CD1c-positive myeloid dendritic cell (primary cell): ENCODE results near the gene DNM3.

Source experiments
- DNase-seq: peaks from one replicate; pipeline ENCODE4 v3.0.0-alpha.2; 2016; ENCODE audit errors: extremely low spot score

Gene DNM3

DNA sequence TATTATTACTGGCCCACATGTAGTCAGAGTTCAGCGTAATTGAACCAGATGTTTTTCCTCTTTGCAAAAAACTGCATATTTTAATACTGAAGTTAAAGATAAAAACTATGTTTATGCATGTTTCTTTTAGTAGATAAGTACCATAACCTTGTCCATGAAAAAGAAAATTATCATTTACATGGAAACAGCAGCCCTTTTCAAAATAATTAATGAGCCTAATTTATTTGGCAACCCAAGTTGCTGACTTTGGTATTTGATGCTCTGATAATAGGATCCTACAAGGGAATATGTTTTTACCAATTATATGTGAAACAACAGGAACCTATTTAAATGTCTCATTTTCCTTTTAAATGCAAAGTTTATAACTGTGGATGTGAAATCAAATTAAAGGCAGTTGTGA lies 297.9 kb downstream of the DNM3 start:
- no peak for DNase-seq

DNA sequence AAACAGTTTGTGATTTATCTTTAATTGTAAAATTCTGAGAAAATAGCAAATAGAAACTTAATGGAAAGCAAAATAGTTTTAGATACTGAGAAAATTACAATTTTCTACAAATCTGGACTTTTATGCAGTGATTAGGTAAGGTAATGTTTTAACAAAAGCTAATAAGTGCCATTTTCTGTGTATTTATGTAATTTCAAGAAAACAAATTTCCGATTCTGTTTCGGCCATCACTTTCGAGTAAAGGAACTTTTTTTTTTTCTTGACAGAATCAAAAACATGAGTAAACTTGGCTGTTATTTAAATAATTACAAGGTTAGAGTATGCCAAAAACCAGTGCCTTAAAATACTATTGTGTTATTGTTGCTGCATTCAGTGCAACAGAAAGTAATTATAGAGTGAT lies 298.8 kb downstream of the DNM3 start:
- DNase-seq = no peak

DNA sequence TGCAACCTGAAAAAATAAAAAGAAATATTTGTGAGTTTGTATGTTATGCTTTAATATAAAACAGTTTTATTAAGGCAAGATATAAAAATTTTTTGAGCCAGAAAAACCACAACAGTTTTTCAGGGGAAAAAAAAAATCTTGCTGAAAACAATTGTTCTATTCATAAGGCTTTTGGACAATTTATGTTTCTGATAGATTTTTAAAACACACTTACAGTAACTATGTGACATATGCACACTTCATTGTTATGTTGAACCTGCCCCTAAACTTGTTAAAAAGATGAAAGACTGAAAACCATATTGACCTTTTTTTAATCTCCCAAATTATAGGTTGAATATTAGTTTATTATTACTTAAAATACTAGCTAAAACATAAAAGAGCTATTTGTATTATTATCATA lies 299.3 kb downstream of the DNM3 start:
- no peak for DNase-seq

DNA sequence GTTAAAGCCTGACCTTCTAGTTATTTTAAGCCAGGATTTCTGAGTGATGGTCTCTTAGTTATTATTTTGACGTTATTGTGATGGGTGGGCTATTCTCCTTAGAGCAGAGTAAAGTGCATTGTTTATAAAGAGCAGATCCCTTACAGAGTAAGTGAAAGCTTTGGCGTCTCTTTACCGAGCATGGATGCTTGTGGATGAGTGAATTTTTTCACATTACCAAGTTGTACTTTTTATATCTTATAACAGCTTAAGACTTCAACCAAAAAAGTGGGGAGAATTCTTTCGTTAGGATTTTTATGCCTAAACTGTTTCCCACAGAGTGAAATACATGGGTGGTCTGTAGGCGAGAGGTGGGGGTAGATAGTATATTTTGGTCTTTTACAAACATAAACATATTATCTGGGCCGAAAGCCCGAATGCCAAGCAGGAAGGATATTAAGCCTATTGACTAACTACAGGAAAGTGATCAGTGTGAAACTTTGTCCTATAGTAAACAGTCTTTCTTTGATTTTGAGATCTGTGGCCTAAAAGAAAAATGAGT lies 300.1 kb downstream of the DNM3 start:
- DNase-seq = no peak

DNA sequence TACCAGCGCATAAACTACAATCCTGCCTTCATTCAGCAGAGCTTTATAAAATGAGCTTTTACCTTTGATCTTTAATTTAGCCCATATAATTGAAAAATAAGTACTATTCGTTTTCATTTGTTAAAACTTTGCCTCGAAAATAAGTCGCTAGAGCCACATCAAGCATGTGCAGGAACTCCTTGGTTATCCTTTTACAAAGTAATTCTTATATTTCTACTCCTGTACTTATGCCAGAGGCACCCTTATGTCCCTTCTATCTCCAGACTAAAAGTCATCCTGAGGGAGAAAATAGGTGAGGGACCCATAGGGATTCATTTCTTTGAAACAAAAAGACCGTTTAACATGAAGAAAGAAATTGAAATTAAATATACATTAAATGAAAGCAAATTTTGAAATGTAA lies 301.0 kb downstream of the DNM3 start:
- DNase-seq = no peak

DNA sequence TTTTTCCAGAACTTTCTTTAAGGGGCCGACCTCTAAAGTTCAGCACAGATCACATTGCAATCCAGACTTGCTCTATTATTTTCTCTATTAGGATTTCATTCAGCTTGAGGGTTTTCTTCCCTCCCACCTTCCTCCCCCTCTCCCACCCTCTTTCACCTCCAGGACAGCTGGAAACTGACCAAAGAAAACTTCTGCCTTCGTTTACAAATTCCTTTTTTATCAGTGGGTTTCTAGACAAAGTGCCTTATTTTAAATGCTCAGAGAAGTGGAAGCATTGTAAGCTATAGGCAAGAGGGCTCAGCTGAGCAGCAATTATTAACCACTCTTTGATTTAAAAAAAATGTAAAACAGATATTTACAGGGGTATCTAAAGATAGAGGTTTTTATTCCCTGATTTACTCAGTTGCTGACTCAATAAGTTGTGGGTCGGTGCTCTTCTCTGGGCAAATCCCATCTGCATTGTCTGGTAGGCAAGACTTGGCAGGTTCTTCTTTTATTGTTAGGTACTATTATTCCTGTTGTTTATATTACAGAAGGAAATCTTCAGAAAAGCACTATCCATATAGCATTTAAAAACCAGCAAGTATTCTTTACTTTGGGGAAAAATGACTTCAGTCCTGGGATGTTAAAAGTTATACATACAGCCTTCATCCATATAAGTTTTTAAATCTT lies 302.2 kb downstream of the DNM3 start:
- DNase-seq = no peak

DNA sequence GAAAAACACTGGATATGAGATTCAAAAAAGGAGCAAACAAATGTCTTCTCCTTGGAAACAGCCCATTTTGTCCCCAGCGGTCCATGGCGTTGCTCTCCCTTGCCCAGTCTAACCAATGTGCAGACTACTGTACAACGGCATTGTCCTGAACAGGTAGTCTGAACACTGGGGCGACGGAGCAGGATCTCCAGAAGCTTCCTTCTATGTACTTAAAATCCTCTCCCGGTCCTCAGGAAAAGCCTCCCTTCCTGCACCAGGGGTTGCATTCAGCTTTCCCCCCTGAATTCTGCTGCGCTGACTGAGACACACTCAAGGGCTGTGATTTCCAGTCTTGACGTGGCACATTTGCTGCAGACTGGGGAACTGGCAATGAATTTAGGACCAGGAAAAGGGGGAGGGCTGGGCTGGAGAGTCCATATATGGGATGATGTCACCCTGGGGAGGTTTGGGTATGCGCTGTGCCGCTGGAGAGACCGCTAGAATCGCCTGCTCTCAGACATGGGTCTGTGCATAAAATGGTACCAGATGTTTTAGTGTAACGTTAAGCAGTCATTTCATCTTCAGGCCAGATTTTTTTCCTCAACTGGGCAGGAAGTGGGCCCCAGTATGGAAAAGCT lies 303.3 kb downstream of the DNM3 start:
- DNase-seq = no peak

DNA sequence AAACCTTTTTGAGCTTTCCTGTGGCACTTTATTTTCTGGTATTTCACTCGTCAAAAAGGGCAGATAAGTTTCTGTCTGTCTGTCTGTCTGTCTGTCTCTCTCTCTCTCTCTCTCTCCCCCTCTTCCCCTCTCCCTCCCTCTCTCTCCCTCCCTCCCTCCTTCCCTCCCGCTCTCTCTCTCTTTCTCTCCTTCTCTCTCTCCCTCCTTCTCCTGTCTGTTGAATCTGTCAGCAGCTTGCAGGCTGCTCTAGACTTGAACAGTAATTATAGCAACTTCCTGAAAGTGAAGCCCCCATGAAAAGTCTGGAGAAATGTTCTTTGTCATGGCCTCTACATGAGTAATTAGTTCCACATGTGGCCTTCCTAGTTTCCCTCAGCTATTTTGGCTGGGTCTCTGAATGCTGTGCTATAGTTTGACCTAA lies 303.9 kb downstream of the DNM3 start:
- no peak for DNase-seq

DNA sequence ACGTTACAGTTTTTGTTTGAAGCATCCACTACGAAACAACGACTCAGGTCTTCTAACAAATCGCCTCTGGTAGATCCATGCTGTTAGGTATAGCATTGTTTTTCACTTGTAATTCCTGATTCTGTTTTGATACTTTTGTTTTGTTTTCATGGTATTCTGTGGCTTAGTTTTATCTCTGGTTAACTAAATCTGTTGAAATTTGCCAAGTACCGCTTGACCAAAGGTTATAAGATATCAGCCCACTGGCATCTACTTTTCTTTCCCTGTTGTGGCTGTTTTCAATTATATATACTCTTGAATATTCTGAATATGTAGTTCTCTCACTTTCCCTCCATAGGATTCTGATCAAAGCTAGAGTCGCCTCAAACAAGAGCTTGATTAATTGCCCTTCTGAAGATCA lies 304.4 kb downstream of the DNM3 start:
- DNase-seq = no peak

DNA sequence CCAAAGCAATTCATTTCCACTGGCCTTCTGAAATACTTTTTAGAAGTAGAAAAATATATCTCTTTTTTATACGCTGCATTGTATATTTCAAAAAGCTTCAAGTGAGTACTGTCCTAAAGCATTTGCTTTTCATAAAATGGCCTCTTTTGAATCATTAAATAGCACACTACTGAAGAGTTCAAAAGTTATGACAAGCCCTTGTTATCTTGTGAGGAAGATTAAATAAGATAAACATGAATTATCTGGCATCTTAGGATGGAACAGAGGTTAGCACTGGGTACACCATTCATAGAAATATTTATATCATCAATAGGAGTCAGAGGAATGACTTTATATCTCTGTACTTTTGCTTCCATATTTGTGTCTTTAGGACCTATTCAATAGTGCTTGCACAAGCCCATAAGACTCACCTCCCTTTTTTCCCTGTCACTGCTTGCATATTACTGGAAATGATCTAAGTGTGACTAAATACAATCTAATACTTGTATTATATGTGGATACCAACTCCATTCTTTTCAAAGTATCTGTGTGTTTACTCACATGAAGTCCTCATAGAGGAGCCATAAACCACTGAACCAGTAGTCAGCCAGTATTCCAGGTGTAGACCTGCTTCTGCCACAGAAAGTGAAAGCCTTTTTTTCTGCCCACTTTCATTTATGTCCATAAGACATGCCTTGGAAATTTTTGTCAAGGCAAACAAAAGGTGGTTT lies 305.0 kb downstream of the DNM3 start:
- no peak for DNase-seq

DNA sequence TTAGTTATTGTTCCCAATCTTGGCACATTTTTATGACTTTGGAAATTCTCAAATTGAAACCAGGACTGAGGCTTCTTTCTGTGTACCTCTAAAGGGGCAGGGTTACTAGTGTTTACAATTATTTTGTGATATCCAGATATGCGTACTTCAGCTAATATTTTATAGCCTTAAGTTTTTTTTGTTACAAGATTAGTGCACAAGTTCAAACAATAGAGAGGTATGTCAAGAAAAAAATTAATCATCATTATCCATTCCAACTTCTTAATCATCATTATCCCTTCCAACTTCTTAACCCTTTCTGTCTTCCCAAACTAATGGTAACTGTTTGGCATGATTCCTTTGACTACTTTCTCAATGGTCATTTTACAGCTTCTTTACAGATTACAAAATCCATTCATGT lies 306.2 kb downstream of the DNM3 start:
- no peak for DNase-seq

DNA sequence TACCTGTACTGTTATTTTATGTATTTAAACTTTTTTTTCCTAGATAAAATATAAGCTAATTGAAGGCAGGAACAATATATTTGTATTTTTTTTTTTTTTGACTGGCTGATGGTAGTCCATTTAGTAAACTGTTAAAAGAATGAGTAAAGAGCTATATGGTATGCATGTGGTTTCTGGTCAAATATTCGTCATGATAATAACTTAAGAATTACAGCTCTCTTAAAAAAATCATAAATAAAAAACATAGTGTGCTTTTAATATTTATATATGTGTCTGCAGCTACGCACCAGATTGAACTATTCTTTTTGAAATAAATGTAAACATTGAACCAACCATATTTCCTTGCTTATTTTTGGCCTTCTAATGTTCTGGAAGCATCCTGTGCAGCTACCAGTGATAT lies 306.9 kb downstream of the DNM3 start:
- DNase-seq = no peak

DNA sequence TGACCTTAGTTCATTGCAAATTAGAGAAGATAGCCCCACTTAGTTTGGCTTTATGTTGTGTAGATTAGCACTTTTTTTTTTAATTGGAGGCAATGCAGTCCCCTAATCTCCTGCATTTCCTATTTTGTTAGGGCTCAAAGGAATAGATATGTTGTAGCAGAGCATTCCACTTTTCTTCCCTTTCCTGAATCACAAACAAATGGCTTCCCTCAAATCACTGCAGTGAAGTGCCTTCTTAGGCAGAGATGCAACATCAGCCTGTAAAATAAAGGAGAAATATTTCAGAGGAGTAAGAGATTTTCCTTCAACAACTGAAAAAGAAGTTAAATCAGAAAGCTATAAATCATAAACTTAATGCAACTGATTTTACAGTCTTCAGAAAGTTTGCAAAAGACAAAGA lies 307.4 kb downstream of the DNM3 start:
- no peak for DNase-seq

DNA sequence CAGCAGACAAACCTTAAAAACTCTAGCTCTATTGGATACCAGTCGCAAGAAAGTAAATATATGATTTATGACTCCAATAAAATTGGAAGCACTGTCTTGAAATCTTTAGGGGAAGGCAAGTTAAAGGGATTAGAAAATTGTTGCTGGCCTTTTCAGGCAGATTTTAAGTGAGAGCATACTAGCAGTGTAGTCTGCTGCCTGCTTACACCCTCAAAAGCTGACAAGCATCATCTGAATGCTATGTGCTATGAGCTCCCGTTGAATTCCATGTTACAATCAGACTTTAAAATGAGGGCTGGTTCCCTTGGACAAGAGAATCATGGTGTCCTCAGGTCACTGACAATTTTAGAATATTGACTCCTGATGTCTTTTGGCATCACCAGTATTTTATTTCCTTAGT lies 308.0 kb downstream of the DNM3 start:
- DNase-seq = no peak

DNA sequence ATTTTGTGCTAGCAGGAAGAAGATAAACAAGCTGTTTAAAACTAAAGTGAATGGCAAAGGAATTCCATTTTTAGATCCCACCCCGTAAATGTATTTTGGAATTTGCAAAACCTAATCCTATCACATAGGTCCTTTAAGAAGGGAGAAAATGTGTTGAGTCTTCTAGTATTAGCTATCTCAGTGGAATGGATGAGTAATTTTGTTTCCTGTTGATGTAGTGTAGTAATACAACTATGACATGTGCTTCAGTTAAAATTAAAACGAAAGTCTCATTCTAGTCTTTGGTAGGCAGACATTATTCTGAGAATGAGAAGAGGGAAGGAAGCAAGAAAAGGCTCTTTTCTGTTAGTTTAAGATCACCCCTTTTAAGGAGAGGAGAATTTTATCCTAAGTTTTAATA lies 313.3 kb downstream of the DNM3 start:
- no peak for DNase-seq

DNA sequence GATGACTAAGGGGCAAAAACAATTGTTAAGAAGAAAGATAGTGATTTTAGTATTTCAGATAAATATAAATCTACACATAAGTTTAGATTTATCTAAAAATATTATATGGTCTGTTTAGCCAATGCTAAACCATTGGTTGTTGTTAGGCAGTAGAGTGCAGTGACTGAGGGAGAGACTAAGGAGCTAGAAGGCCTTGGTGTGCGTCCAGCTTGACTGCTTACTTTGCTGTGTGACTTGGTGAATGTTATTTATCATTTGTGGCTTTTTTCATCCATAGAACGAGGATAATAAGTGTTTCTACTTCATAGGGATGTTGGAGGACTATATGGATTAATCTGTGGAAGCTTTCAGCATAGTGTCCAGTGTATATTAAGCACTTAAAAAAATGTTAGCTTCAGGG lies 314.5 kb downstream of the DNM3 start:
- no peak for DNase-seq

DNA sequence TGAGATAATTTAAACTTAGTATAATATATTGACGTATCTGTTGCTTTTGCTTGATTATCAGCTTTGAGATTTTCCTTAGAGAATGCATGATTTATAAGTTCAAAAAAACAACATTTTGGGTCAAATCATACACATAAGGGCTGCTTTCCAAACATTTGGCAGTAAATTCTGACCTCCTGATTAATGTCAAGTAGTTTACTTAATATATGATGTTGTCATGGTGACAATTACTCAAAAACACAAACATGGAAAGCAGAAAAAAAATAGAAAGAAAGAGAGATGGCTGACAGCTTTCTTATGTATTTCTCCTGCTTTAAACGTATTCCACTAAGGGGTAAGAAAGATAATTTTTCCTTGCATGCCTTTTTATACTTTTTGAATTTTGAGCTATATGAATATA lies 320.9 kb downstream of the DNM3 start:
- no peak for DNase-seq

DNA sequence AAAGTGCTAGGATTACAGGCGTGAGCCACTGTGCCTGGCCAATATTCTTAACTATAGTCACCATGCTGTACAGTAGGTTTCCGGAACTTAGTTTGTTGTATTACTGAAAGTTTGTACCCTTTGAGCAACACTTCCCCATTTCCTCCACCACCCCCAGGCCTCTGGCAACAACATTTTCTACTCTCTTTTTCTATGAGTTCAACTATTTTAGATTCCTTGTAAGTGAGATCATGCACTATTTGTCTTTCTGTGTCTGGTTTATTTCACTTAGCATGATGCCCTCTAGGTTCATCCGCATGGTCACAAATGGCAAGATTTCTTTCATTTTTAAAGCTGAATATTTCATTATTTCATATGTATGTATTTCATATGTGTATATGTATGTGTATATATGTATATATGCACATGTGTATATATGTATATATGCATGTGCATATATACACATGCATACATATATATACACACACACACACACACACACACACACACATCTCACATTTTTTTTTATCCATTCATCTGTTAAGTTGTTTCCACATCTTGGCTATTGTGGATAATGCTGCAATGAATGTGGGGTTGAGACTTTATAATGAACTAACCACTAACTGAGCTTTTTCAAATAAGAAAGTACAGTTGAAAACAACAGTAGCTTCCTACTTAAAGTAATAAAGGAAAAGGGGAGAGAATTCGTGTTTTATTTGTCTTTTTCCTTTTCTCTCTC lies 322.4 kb downstream of the DNM3 start:
- DNase-seq = no peak

DNA sequence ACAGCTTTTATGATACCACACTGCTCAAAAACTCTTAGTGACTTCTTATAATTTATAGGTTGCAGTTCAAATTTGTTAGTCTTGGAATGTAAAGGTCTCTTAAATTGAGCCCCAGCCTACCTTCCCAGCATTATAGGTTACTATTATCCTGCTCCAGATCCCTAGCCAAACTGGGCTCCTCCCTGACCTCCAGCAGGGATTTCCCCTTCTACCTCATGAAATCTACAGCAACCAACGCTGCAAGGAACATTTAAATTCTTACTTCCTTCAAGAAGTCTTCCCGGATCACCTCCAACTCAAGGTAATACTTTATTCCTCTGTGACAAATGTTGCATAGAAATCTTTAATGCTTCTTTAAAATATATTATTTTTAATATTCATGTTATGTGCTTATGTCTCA lies 324.1 kb downstream of the DNM3 start:
- no peak for DNase-seq

DNA sequence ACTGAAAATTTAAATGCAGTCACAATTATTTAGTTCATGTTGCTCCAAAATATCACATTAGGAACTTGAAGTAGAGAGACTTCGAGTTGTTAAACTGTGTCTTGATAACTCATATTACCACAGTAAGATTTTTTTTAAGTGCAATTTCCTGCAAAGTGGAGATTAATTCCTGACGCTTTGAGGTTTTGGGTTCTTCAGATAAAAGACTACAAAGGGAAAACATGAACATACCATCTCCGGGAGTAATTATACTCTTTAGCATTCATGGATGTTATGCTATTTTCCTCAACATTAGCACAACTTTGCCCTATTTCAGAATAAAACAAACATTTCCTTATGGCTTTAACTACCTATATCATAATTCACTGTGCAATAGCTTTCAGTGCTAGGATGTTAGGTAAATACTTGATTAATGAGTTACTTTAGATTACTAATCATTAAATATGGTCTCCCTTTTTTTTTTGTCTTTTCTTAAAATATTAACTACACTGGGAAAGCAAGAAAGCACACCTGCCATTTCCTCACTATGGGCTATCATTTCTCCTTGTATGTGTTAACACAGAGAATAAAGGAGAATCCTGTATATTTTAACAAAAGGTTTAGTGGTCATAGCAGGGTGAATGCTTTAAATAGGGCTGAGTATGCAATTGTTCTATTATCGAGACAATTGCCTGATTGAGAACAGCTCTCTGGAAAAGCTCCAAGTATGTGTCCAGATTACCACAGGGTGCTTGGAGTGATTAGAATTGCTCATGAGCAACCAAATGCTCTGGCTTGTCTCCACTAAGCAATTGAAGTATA lies 326.7 kb downstream of the DNM3 start:
- no peak for DNase-seq

DNA sequence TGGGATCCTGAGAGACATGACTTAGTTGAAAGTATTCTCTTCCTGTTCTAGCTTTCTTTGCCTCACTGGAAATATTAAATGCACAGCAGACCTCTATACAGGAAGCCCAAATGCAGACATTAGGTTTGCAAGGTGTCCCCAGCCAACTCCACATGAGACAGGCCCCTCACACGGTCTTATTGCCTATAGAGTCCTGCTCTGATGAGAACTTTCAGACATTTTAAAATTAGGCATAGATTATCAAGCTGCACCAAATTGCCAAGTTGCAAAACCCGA lies 327.2 kb downstream of the DNM3 start:
- DNase-seq = no peak

DNA sequence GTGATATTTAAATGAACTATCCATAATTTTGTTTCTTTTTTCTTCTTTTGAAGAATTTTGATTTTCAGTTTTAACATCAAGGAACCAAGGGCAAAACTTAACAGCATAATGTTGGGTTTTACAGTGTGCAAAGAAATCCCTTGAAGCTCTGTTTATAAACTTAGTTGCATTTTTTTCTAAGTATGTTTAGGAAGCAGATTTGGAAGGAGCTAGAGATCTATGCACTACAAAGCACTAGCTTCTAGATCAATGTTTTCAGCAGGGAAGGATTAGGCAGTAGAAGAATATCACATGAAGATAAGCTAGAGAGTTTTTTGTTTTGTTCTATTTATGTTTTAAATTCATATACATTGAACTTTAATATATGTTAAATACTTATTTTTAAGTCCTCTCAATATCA lies 328.5 kb downstream of the DNM3 start:
- DNase-seq = no peak
